ENCODE results near the gene WSCD1. TPM values are rescaled to one million over a fixed set of nuclear protein-coding genes. Genes with fewer than 3 reads are reported as not detected.

Gene WSCD1
- polyA plus RNA-seq, 1 experiment: 0.20 TPM

DNA sequence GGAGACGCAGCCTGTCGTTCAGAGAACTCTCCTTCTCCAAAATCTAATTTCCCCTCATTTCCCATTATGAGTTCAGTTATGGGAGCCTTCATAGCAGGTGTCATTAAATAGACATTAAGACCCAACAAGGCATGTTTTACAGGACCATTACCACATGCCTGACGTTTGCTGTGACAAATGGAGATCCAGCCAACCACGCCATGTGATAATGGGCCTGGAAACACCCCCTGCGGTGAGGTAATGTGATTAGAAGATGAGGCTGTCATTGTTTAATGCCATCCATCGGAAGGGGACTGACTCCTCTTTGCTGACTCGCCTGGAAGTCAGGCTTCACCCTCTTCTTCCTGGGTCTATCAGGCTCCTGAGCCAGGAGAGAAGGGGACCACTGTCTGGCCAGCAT lies 76.9 kb downstream of the WSCD1 start:
- H3K9me3 ChIP-seq (ENCODE audit: control insufficient read depth, insufficient read depth, low read length): peaks cover 19% of the 10 kb centered on the region
- no peak overlapping the region for H3K4me3 ChIP-seq (ENCODE audit: low read depth, low read length)
- no peaks in the 10 kb centered on the region for H3K27me3 ChIP-seq (ENCODE audit: control insufficient read depth, insufficient read depth, low read length)
- no peak overlapping the region for H3K27ac ChIP-seq (ENCODE audit: low read depth, low read length)
- POLR2A ChIA-PET: no interaction called here
- TF ChIP-seq, protein P1, sequence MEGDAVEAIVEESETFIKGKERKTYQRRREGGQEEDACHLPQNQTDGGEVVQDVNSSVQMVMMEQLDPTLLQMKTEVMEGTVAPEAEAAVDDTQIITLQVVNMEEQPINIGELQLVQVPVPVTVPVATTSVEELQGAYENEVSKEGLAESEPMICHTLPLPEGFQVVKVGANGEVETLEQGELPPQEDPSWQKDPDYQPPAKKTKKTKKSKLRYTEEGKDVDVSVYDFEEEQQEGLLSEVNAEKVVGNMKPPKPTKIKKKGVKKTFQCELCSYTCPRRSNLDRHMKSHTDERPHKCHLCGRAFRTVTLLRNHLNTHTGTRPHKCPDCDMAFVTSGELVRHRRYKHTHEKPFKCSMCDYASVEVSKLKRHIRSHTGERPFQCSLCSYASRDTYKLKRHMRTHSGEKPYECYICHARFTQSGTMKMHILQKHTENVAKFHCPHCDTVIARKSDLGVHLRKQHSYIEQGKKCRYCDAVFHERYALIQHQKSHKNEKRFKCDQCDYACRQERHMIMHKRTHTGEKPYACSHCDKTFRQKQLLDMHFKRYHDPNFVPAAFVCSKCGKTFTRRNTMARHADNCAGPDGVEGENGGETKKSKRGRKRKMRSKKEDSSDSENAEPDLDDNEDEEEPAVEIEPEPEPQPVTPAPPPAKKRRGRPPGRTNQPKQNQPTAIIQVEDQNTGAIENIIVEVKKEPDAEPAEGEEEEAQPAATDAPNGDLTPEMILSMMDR (IDR thresholded peaks at IDR 0.05; ENCODE audit: low read depth, low read length): no peak
- DNase-seq (ENCODE audit: low read depth, low spot score): no peak
- CTCF ChIA-PET: no interaction called here

DNA sequence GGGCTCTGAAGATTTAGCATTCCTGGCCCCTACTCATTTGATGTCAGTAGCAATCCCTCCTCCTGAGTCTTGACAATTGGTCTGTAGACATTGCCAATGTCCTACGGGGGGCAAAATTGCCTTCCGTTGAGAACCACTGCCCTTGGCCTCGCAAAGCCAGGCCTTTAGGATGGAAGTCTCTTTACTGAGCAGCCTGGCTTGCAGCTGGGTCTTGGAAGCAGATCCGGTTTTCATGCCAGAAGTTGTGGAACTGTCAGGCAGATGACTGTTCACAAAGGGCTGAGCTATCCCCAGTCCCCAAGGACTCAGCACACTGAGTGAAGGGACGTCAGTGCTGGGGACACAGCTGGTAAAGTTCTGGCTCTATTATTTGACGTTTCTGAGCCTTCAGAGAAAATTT lies 83.2 kb downstream of the WSCD1 start:
- POLR2A ChIA-PET: no interaction called here
- Histone ChIP-seq H3K27me3 (ENCODE audit: control insufficient read depth, insufficient read depth, low read length) (no peaks in the 10 kb centered on the region), H3K4me3 (ENCODE audit: low read depth, low read length) (no peak overlapping the region), H3K27ac (ENCODE audit: low read depth, low read length) (no peak overlapping the region), H3K9me3 (ENCODE audit: control insufficient read depth, insufficient read depth, low read length) (peaks cover 18% of the 10 kb centered on the region)
- TF ChIP-seq, protein P1 (IDR thresholded peaks at IDR 0.05; ENCODE audit: low read depth, low read length): no peak
- CTCF ChIA-PET: no interaction called here
- DNase-seq (ENCODE audit: low read depth, low spot score): no peak

DNA sequence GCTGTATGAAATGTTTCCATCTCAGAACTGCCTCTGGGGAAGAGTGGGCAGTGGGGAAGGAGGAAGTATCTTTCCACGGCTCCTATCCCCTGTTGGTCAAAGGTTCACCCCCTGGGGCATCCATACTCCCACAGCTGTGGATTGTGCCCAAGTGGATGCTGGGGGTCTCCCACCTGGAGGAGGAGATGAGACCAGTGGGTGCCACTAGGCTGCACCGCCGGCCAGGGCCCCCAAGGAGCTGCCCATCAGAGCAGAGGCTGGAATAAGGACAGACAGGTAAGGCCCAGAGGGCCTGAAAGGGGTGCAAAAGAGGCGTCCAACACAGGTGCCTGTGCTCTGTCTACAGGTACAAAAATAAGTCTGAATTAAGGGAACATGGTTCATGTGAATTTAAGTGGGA lies 87.5 kb downstream of the WSCD1 start:
- TF ChIP-seq, protein P1 (IDR thresholded peaks at IDR 0.05; ENCODE audit: low read depth, low read length): no peak
- DNase-seq (ENCODE audit: low read depth, low spot score): no peak
- POLR2A ChIA-PET: no interaction called here
- Histone ChIP-seq H3K4me3 (ENCODE audit: low read depth, low read length) (no peak overlapping the region), H3K27ac (ENCODE audit: low read depth, low read length) (no peak overlapping the region), H3K27me3 (ENCODE audit: control insufficient read depth, insufficient read depth, low read length) (no peaks in the 10 kb centered on the region), H3K9me3 (ENCODE audit: control insufficient read depth, insufficient read depth, low read length) (peaks cover 16% of the 10 kb centered on the region)
- CTCF ChIA-PET: no interaction called here

DNA sequence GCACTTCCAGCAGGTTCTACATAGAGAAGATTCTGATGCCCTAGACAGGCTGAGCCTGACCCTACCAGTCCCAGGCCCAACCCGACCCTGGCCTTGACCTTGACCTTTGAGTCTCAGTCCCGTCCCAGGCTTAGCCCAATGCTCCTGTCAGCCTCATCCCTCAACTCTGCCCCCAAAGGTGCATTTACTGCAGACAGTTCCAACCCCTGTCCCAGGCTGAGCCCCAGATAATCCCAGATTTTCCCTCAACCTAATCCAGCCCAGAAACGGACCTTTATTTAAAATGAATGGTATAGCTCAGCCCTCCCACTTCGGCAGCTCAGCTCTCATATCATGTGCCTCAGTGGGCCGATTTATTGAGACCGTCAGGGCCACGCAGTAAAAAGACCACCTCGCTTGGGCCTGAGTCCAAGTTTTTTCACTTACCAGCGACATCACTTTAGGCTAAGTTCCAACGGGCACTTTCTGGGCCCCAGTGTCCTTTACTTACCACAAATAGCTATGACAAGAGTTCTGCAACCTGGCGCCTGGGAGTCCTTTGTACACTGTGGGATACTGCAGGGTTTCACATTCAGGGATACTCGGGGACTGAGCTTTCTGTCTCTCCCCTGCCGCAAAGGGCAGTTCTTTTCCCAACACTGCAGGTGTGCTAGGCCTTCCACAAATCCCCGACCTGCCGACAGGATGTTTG lies 89.5 kb downstream of the WSCD1 start:
- DNase-seq (ENCODE audit: low read depth, low spot score): no peak
- CTCF ChIA-PET: no interaction called here
- POLR2A ChIA-PET: no interaction called here
- Histone ChIP-seq H3K27ac (ENCODE audit: low read depth, low read length) (no peak overlapping the region), H3K27me3 (ENCODE audit: control insufficient read depth, insufficient read depth, low read length) (no peaks in the 10 kb centered on the region), H3K9me3 (ENCODE audit: control insufficient read depth, insufficient read depth, low read length) (peaks cover 21% of the 10 kb centered on the region), H3K4me3 (ENCODE audit: low read depth, low read length) (no peak overlapping the region)
- TF ChIP-seq, protein P1 (IDR thresholded peaks at IDR 0.05; ENCODE audit: low read depth, low read length): no peak

DNA sequence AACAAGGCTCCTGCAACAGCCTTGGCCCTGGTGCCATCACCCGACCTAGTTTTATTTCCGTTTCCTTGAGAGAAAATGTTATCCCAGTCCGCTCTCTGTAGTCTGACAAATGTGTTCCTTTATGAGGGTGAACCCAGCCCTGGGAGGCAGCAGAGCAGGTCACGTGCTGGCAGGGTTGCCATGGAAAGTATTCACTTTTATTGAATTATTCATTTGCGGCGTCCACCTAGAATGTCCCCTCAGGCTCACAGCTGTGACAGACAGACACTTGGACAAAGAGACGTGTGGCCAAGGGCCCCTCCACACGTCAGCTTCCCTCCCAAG lies 90.0 kb downstream of the WSCD1 start:
- H3K27ac ChIP-seq (ENCODE audit: low read depth, low read length): no peak overlapping the region
- TF ChIP-seq, protein P1 (IDR thresholded peaks at IDR 0.05; ENCODE audit: low read depth, low read length): no peak
- POLR2A ChIA-PET: no interaction called here
- no peak overlapping the region for H3K4me3 ChIP-seq (ENCODE audit: low read depth, low read length)
- H3K27me3 ChIP-seq (ENCODE audit: control insufficient read depth, insufficient read depth, low read length): no peaks in the 10 kb centered on the region
- H3K9me3 ChIP-seq (ENCODE audit: control insufficient read depth, insufficient read depth, low read length): peaks cover 21% of the 10 kb centered on the region
- CTCF ChIA-PET: no interaction called here
- DNase-seq (ENCODE audit: low read depth, low spot score): no peak
